ENCODE measurements around the gene ANXA6.

The ANXA6 gene

GRCh38 chr5:151151263-151151660 lies 6.3 kb downstream of the ANXA6 start:
- DNase-seq, result peak; percentile 30

GRCh38 chr5:151150471-151151262 lies 6.9 kb downstream of the ANXA6 start:
- peak; percentile 90 for DNase-seq

GRCh38 chr5:151148583-151148982 lies 9.0 kb downstream of the ANXA6 start:
- DNase-seq, result peak; percentile 37

- no peak for DNase-seq
These were observed 10.5 kb downstream of the ANXA6 start for GRCh38 chr5:151147033-151147432.

GRCh38 chr5:151146061-151146460 lies 11.5 kb downstream of the ANXA6 start:
- DNase-seq, result no peak

- no peak for DNase-seq
These were observed 12.7 kb downstream of the ANXA6 start for GRCh38 chr5:151144922-151145321.

GRCh38 chr5:151144275-151144674 lies 13.3 kb downstream of the ANXA6 start:
- no peak for DNase-seq

GRCh38 chr5:151143645-151144044 lies 13.9 kb downstream of the ANXA6 start:
- no peak for DNase-seq

GRCh38 chr5:151142933-151143332 lies 14.6 kb downstream of the ANXA6 start:
- DNase-seq, result no peak

GRCh38 chr5:151141535-151141934 lies 16.0 kb downstream of the ANXA6 start:
- DNase-seq, result peak; percentile 79

GRCh38 chr5:151140686-151141459 lies 16.7 kb downstream of the ANXA6 start:
- DNase-seq, result no peak

- no peak for DNase-seq
These were observed 17.9 kb downstream of the ANXA6 start for GRCh38 chr5:151139646-151140045.

GRCh38 chr5:151139015-151139414 lies 18.6 kb downstream of the ANXA6 start:
- DNase-seq, result no peak

- DNase-seq, result no peak
These were observed 19.5 kb downstream of the ANXA6 start for GRCh38 chr5:151138114-151138513.

- DNase-seq, result no peak
These were observed 20.3 kb downstream of the ANXA6 start for GRCh38 chr5:151137067-151137825.

GRCh38 chr5:151134228-151134627 lies 23.4 kb downstream of the ANXA6 start:
- no peak for DNase-seq

GRCh38 chr5:151132963-151133362 lies 24.6 kb downstream of the ANXA6 start:
- no peak for DNase-seq

GRCh38 chr5:151130922-151131891 lies 26.4 kb downstream of the ANXA6 start:
- no peak for DNase-seq

- DNase-seq, result no peak
These were observed 27.2 kb downstream of the ANXA6 start for GRCh38 chr5:151130235-151130921.

GRCh38 chr5:151128817-151129216 lies 28.8 kb downstream of the ANXA6 start:
- DNase-seq, result no peak

- no peak for DNase-seq
These were observed 29.7 kb downstream of the ANXA6 start for GRCh38 chr5:151127926-151128325.

All from activated CD4-positive, alpha-beta T cell treated with anti-CD3 and anti-CD28 coated beads, Interleukin-2, Interleukin-6, amounts not matched to agents 100 ng/mL and 50 ng/mL, durations not matched to agents 16 hours and 8 hours (primary cell).